Activated CD4-positive, alpha-beta T cell treated with anti-CD3 and anti-CD28 coated beads, Interleukin-2, amount 10 ng/mL, durations not matched to agents 24 days and 14 days (primary cell): ENCODE data around the gene OR10K1. TPM values are rescaled to one million over a fixed set of nuclear protein-coding genes. Genes with fewer than 3 reads are reported as not detected.
"Not testable (repeated sequence)": the region's sequence is repeated elsewhere in the genome, so short reads cannot be mapped to it uniquely, and the experiment has no call there.

Source experiments
- DNase-seq: peaks from one replicate; pipeline ENCODE4 v3.0.0; 2022
- H3K27ac Mint-ChIP-seq: one replicate; pipeline ENCODE4 v1.8.0; 2022; ENCODE audit warnings: mild to moderate bottlenecking, mixed read lengths
- H3K27me3 Mint-ChIP-seq: one replicate; pipeline ENCODE4 v1.8.0; 2022; ENCODE audit warnings: mixed read lengths
- H3K36me3 Mint-ChIP-seq: one replicate; pipeline ENCODE4 v1.8.0; 2022; ENCODE audit warnings: low read depth, mild to moderate bottlenecking, mixed read lengths
- H3K4me1 Mint-ChIP-seq: one replicate; pipeline ENCODE4 v1.8.0; 2021; ENCODE audit warnings: mixed read lengths
- H3K4me3 Mint-ChIP-seq: one replicate; pipeline ENCODE4 v1.8.0; 2022; ENCODE audit warnings: mild to moderate bottlenecking, moderate library complexity, mixed read lengths
- H3K9me3 Mint-ChIP-seq: one replicate; pipeline ENCODE4 v1.8.0; 2021; ENCODE audit warnings: mixed read lengths
- intact Hi-C: fragments of 100-400 bp; cut with micrococcal nuclease; formaldehyde crosslinking; loops from one replicate; pipeline ENCODE4 v1.15.1; 2023
- total RNA-seq: library from RNA; stranded (reverse); gene quantifications from 2 replicates; pipeline ENCODE4 v1.2.3, GENCODE V29; 2022

Gene OR10K1, protein sequence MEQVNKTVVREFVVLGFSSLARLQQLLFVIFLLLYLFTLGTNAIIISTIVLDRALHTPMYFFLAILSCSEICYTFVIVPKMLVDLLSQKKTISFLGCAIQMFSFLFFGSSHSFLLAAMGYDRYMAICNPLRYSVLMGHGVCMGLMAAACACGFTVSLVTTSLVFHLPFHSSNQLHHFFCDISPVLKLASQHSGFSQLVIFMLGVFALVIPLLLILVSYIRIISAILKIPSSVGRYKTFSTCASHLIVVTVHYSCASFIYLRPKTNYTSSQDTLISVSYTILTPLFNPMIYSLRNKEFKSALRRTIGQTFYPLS
- not detected in 2 replicates for total RNA-seq

GRCh38 chr1:158461534-158461933, at the start of gene OR10K1:
TSS of gene OR10K1 (plus strand) at chr1:158461834. CDS start at chr1:158465562, 3,728 bp downstream.
- no peaks in the 10 kb centered on the region for H3K36me3 Mint-ChIP-seq
- H3K27ac Mint-ChIP-seq: no peak within 1 kb of the TSS
- intact Hi-C loops: no loop called here
- no peaks in the 10 kb centered on the region for H3K4me1 Mint-ChIP-seq
- H3K9me3 Mint-ChIP-seq: no peaks in the 10 kb centered on the region
- H3K4me3 Mint-ChIP-seq: no peak within 1 kb of the TSS
- H3K27me3 Mint-ChIP-seq: peaks cover 4% of the 10 kb centered on the region
- no peak for DNase-seq

DNA sequence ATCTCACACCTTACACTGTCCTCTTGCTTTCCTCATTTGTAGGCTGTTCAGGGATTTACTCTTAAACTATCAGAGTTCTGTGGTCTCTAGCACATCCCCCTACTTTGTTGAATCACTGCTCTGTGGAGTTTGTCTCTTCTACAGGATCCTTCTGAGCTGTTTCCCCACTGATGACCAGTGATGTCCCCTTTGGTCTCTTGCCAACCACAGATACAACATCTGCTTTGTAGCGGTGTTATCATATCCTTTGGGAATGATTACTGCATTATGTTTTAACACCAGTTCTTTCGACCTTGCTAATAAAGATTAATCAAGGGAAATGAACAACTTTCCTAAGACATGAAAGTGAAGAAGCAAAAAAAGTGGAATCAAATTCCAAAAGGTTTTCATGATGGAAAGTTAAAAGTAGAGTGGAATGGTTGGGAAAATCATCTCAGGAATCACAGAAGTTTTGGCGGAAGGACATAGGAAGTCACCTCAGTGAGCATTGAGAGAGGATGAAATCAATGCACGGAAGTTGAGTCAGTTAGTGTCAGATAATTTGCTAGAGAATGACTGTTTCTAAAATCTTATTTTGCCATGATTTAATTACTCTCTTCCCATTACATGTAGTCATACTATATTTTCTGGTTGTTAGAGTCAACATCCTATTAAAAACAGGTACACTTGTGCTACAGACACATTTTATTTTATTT, 46.8 kb upstream of the OR10K1 start:
- intact Hi-C loops: no loop called here

GRCh38 chr1:158417586-158417985, 44.0 kb upstream of the OR10K1 start:
- no peak for DNase-seq
- H3K36me3 Mint-ChIP-seq: no peaks in the 10 kb centered on the region
- no peaks in the 10 kb centered on the region for H3K4me1 Mint-ChIP-seq
- no peaks in the 10 kb centered on the region for H3K27me3 Mint-ChIP-seq
- no peak overlapping the region for H3K4me3 Mint-ChIP-seq
- H3K9me3 Mint-ChIP-seq: no peaks in the 10 kb centered on the region
- no peak overlapping the region for H3K27ac Mint-ChIP-seq
- intact Hi-C loops: no loop called here

More for the DNA sequence above, 46.8 kb upstream of the OR10K1 start:
- Mint-ChIP-seq H3K27ac (no peak overlapping the region), H3K4me1 (no peaks in the 10 kb centered on the region), H3K9me3 (no peaks in the 10 kb centered on the region), H3K36me3 (no peaks in the 10 kb centered on the region), H3K27me3 (peaks cover 2% of the 10 kb centered on the region), H3K4me3 (no peak overlapping the region)
- no peak for DNase-seq

DNA sequence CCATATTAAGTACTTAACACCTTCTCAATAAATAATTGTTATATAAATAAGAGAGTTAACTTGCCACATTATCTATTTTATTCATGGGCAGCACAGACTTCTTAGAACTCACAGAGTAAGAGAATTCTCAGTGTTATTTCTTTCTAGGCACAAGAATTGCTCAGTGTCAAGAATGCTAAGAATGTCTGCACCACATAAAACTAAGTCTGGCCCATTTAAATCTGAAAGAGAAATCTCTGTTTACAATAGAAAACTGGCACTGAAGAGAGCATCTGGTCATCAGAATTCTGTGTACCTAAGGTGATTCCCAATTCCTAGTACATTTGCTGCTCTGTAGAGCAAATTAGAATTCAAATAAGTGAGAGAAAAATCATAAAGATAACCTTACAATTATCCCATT, 39.4 kb upstream of the OR10K1 start:
- Mint-ChIP-seq H3K4me3 (no peak overlapping the region), H3K36me3 (no peaks in the 10 kb centered on the region), H3K4me1 (no peaks in the 10 kb centered on the region), H3K27ac (no peak overlapping the region), H3K9me3 (no peaks in the 10 kb centered on the region), H3K27me3 (peaks cover 1% of the 10 kb centered on the region)
- intact Hi-C loops: no loop called here
- DNase-seq: no peak

DNA sequence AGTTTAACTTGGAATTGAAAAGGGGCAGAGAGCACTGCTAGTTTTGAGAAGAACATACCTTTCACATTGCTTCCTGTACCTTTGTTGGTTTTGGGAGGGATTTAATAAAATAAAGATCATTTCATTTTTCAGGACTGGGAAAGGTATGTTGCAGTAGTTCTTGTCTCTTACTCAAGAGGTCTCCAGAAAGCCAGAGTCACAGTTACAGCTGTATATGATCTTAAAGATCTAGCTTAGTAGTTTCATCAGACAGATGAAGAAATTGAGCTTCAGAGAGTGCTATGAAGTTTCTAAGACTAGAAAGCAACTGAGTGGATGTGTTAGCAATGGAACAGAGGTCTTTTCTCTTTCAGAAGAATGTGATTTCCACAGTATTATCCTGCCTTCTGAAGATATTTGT, 36.6 kb upstream of the OR10K1 start:
- H3K27me3 Mint-ChIP-seq: peaks cover 1% of the 10 kb centered on the region
- H3K4me1 Mint-ChIP-seq: no peaks in the 10 kb centered on the region
- H3K27ac Mint-ChIP-seq: no peak overlapping the region
- peaks cover 9% of the 10 kb centered on the region for H3K9me3 Mint-ChIP-seq
- H3K4me3 Mint-ChIP-seq: no peak overlapping the region
- no peak for DNase-seq
- H3K36me3 Mint-ChIP-seq: no peaks in the 10 kb centered on the region
- intact Hi-C loops: no loop called here

- intact Hi-C loops: no loop called here
Measured at GRCh38 chr1:158426137-158426536, 35.5 kb upstream of the OR10K1 start, which contains the start of gene OR10K2. TSS of gene OR10K2 (minus strand) at chr1:158426237. CDS start at chr1:158420866, 5,371 bp downstream.

GRCh38 chr1:158430163-158430562, 31.5 kb upstream of the OR10K1 start:
- intact Hi-C loops, DNase-seq, H3K27me3 Mint-ChIP-seq, H3K4me3 Mint-ChIP-seq, H3K36me3 Mint-ChIP-seq, H3K27ac Mint-ChIP-seq, H3K4me1 Mint-ChIP-seq: not testable (repeated sequence)
- H3K9me3 Mint-ChIP-seq: peaks cover 15% of the 10 kb centered on the region

More at GRCh38 chr1:158426137-158426536, 35.5 kb upstream of the OR10K1 start, which contains the start of gene OR10K2:
- Mint-ChIP-seq H3K4me1 (no peaks in the 10 kb centered on the region), H3K36me3 (no peaks in the 10 kb centered on the region), H3K27me3 (peaks cover 1% of the 10 kb centered on the region), H3K9me3 (peaks cover 10% of the 10 kb centered on the region), H3K27ac (no peak within 1 kb of the TSS), H3K4me3 (no peak within 1 kb of the TSS)
- no peak for DNase-seq

DNA sequence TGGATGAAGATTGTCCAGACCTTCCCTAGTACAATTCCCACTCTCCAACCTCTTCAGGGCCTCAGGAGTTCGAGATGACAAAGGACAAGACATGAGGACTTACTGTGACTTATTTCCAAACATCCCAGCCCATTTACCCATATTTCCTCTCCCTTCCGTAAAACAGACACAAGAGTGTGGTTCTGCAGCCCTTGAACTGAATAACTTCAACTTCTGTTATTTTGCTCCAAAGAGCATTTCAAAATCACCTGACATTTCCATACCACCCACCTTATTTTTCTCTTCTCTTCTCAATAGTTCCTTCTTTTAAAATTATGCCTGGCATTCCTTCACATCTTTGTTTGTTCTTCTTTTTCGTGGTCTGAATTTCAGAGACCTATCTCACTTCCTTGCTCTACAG, 26.9 kb upstream of the OR10K1 start:
- no peaks in the 10 kb centered on the region for H3K36me3 Mint-ChIP-seq
- H3K4me3 Mint-ChIP-seq: no peak overlapping the region
- peaks cover 9% of the 10 kb centered on the region for H3K9me3 Mint-ChIP-seq
- intact Hi-C loops: no loop called here
- no peak overlapping the region for H3K27ac Mint-ChIP-seq
- no peak for DNase-seq
- H3K27me3 Mint-ChIP-seq: peaks cover 2% of the 10 kb centered on the region
- no peaks in the 10 kb centered on the region for H3K4me1 Mint-ChIP-seq

- no peak overlapping the region for H3K4me3 Mint-ChIP-seq
- no peaks in the 10 kb centered on the region for H3K4me1 Mint-ChIP-seq
- no peaks in the 10 kb centered on the region for H3K36me3 Mint-ChIP-seq
- DNase-seq: no peak
- H3K27ac Mint-ChIP-seq: no peak overlapping the region
- intact Hi-C loops: no loop called here
- H3K27me3 Mint-ChIP-seq: no peaks in the 10 kb centered on the region
- H3K9me3 Mint-ChIP-seq: no peaks in the 10 kb centered on the region
Measured at GRCh38 chr1:158445376-158445775, 16.3 kb upstream of the OR10K1 start.

DNA sequence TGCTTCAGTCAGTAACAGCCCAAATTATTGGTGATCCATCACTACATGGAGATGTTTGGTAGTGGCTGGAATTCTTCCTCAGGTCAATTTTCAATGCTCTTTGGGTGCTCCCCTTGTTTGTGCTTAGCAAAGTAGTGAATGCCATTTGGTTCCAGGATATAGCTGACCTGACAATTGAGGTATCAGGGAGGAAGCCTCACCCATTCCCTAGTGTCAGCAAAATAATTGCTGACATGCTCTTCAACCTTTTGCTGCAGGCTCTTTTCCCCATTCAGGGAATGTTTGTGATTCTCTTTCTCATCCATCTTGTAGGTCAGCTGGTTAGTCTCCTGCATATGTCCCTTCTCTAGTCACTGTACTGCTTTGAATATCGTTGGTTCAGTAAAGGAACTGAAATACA, 7.1 kb upstream of the OR10K1 start:
- Mint-ChIP-seq H3K9me3 (no peaks in the 10 kb centered on the region), H3K4me3 (no peak overlapping the region), H3K27me3 (peaks cover 4% of the 10 kb centered on the region), H3K36me3 (no peaks in the 10 kb centered on the region), H3K27ac (no peak overlapping the region), H3K4me1 (no peaks in the 10 kb centered on the region)
- intact Hi-C loops: no loop called here
- DNase-seq: no peak

- no peaks in the 10 kb centered on the region for H3K36me3 Mint-ChIP-seq
- intact Hi-C loops: no loop called here
- no peaks in the 10 kb centered on the region for H3K4me1 Mint-ChIP-seq
- H3K27ac Mint-ChIP-seq: no peak overlapping the region
- no peak overlapping the region for H3K4me3 Mint-ChIP-seq
- DNase-seq: no peak
- H3K9me3 Mint-ChIP-seq: no peaks in the 10 kb centered on the region
- H3K27me3 Mint-ChIP-seq: peaks cover 4% of the 10 kb centered on the region
Measured at GRCh38 chr1:158457246-158457645, 4.4 kb upstream of the OR10K1 start.

- no peak overlapping the region for H3K4me3 Mint-ChIP-seq
- intact Hi-C loops: no loop called here
- no peaks in the 10 kb centered on the region for H3K9me3 Mint-ChIP-seq
- H3K36me3 Mint-ChIP-seq: no peaks in the 10 kb centered on the region
- no peak for DNase-seq
- H3K27ac Mint-ChIP-seq: no peak overlapping the region
- H3K27me3 Mint-ChIP-seq: peaks cover 4% of the 10 kb centered on the region
- H3K4me1 Mint-ChIP-seq: no peaks in the 10 kb centered on the region
Measured at GRCh38 chr1:158458263-158458662, 3.4 kb upstream of the OR10K1 start.

DNA sequence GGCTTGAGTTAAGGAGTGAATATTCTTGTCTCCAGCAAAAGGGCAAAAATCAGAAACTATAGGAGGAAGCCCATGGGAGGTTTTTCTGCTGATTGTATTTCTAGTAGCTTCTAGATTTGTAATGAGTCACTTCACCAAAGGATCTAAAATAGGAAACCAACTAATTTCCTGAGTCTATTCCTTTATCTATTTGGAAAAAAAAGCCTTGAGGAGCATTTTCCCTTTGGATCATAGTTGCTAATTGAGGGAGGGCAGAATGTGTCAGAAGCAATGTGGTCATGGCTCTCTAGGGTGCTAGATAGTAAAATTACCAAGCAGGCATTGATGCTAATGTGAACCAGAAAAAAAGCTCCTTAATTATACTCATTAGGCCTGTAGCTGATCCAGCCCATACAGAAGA, 10.3 kb downstream of the OR10K1 start, which contains the start of gene OR10R2:
Gene OR10R2, plus strand, starts transcription at position 301 of the 400 bp plus-strand sequence. CDS start 106 bp downstream, outside the sequence.
- DNase-seq: no peak
- Mint-ChIP-seq H3K27ac (no peak within 1 kb of the TSS), H3K27me3 (peaks cover 8% of the 10 kb centered on the region), H3K4me1 (no peaks in the 10 kb centered on the region), H3K9me3 (no peaks in the 10 kb centered on the region), H3K36me3 (no peaks in the 10 kb centered on the region), H3K4me3 (no peak within 1 kb of the TSS)
- intact Hi-C loops: no loop called here

GRCh38 chr1:158485455-158485854, 23.8 kb downstream of the OR10K1 start:
- Mint-ChIP-seq H3K4me1 (no peaks in the 10 kb centered on the region), H3K9me3 (no peaks in the 10 kb centered on the region)
- intact Hi-C loops: no loop called here

More at GRCh38 chr1:158485455-158485854, 23.8 kb downstream of the OR10K1 start:
- no peaks in the 10 kb centered on the region for H3K36me3 Mint-ChIP-seq
- no peak overlapping the region for H3K4me3 Mint-ChIP-seq
- peaks cover 12% of the 10 kb centered on the region for H3K27me3 Mint-ChIP-seq
- DNase-seq: no peak
- H3K27ac Mint-ChIP-seq: no peak overlapping the region
